H1 (cell line): Measurements from ENCODE around the gene TMEM181. TPM values are rescaled to one million over a fixed set of nuclear protein-coding genes. Genes with fewer than 3 reads are reported as not detected.

Experiments
- CHD7 ChIP-seq: fragments of 300-600 bp; sonication (generic); IDR thresholded peaks from 2 replicates; pipeline ENCODE4 v1.7.1; 2012; ENCODE audit warnings: low read length, moderate library complexity, mild to moderate bottlenecking, inconsistent platforms; ENCODE audit not compliant: insufficient replicate concordance
- CREB1 ChIP-seq: IDR thresholded peaks from 2 replicates; pipeline ENCODE4 v1.6.1; 2012; ENCODE audit warnings: inconsistent platforms
- PHF8 ChIP-seq: fragments of 200-600 bp; sonication (generic); conservative IDR thresholded peaks from 2 replicates; pipeline ENCODE4 v1.7.1; 2012; ENCODE audit warnings: low read depth, mild to moderate bottlenecking, inconsistent platforms, low read length, moderate library complexity
- POLR2A ChIP-seq, 2 experiments: IDR thresholded peaks; 1 replicate in 1 of 2; 2 replicates in 1 of 2; pipeline ENCODE4 v1.6.1; 2011; ENCODE audit warnings: low read depth in 2 of 2, low read length in 2 of 2, mild to moderate bottlenecking in 2 of 2; ENCODE audit errors: control extremely low read depth in 1 of 2
- POLR2AphosphoS5 ChIP-seq: IDR thresholded peaks from 2 replicates; pipeline ENCODE4 v1.6.1; 2011; ENCODE audit warnings: low read depth, low read length
- SP1 ChIP-seq: IDR thresholded peaks from 2 replicates; pipeline ENCODE4 v1.6.1; 2011; ENCODE audit warnings: low read depth, low read length
- TCF12 ChIP-seq: IDR thresholded peaks from 2 replicates; pipeline ENCODE4 v1.6.1; 2011; ENCODE audit warnings: low read depth, mild to moderate bottlenecking, low read length
- TEAD4 ChIP-seq: IDR thresholded peaks from 2 replicates; pipeline ENCODE4 v1.6.1; 2012; ENCODE audit warnings: low read depth, low read length, inconsistent platforms, mixed read lengths
- polyA plus RNA-seq, 7 experiments: library from polyadenylated mRNA; depleted of rRNA in 3 of 7; stranded (reverse) in 5 of 7; unstranded in 2 of 7; fragments of >200 nt in 5 of 7; fragments of 200-250 nt in 2 of 7; gene quantifications; 1 replicate in 5 of 7; 2 replicates in 1 of 7; 4 replicates in 1 of 7; pipeline versions ENCODE4 v1.2.1 to v1.2.3, GENCODE V29; 2011 to 2013; ENCODE audit warnings: missing spikeins in 2 of 7, mixed read lengths in 2 of 7
- total RNA-seq: library from RNA; stranded (reverse); fragmentation: NEBNext Ultra II Directional; extraction: Animal tissue kit (Norgen Biotek cat#: 25700); gene quantifications from 2 replicates; pipeline ENCODE4 v1.2.1, GENCODE V29; 2021
- TF ChIP-seq, protein P1 (sequence below): IDR thresholded peaks from 2 replicates; pipeline ENCODE4 v1.6.1; 2012; ENCODE audit warnings: inconsistent platforms

The TMEM181 gene
- total and polyA plus RNA-seq, 2 of the 8 experiments (the other 6 are each of a cell fraction or from before 2014, with no cell fraction given), result 8.6 to 19.0 TPM

- TF ChIP-seq CHD7 (no peak), SP1 (no peak), POLR2AphosphoS5 (no peak), POLR2A (IDR thresholded peaks at IDR 0.05; ENCODE audit: control extremely low read depth in 1 of 2, low read depth in 2 of 2, low read length in 2 of 2) (no peak), TEAD4 (no peak), CREB1 (no peak), TCF12 (no peak), PHF8 (no peak)
- TF ChIP-seq, protein P1, sequence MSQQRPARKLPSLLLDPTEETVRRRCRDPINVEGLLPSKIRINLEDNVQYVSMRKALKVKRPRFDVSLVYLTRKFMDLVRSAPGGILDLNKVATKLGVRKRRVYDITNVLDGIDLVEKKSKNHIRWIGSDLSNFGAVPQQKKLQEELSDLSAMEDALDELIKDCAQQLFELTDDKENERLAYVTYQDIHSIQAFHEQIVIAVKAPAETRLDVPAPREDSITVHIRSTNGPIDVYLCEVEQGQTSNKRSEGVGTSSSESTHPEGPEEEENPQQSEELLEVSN, result no peak
Measured at GRCh38 chr6:158571826-158572652, 12.1 kb downstream of the TMEM181 start (continued).
